Activated T-helper 1 cell treated with Interleukin-2 at 50 U/mL for 16 hours (primary cell): ENCODE results near the gene MMP15.
"Not testable (repeated sequence)": the region's sequence is repeated elsewhere in the genome, so short reads cannot be mapped to it uniquely, and the experiment has no call there.

Experiments
- DNase-seq: peaks from one replicate; pipeline ENCODE4 v3.0.0-alpha.2; 2020; ENCODE audit warnings: low read depth

Gene MMP15

DNA sequence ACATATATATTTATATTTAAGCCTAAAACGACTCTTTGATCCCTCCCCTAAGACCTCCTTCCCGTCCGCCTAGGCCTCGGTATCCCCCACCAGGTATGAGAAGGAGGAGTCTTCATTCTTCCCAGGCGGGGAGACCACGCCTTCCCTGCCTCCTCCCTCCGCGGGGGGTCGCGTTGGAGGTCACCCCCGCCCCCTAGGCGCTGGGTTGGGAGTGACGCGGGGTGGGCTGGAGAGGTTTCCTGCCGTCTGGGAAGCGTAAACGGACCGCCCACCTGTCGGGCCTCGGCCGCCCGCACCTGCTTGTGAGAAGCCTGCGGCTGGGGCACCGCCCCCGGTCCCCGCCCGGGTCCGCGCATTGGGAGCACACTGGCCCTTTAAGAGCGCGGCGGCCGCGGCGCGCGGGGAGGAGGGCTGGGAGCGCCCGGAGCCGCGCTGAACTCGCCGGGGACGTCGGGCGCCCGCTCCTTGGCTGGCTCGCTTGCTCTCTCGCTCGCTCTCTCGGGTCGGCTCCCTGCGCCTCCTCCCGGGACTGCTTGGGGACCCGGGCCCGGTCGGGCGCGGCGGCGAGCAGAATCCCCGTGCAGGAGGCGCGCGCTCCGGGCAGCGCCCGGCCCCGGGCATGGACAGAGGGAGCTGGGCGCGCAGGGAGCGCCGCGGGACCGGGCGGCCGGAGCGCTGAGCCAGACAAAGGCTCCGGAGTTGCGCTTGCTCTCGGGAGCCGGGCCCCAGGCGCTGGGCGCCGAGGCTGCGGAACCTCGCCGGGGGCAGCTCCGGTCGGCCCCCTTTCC, at the start of gene MMP15:
Gene MMP15 (plus strand): TSS at position 404 of the 788 bp plus-strand sequence. CDS start 597 bp downstream, outside the sequence.
- DNase-seq = peak; percentile 41

DNA sequence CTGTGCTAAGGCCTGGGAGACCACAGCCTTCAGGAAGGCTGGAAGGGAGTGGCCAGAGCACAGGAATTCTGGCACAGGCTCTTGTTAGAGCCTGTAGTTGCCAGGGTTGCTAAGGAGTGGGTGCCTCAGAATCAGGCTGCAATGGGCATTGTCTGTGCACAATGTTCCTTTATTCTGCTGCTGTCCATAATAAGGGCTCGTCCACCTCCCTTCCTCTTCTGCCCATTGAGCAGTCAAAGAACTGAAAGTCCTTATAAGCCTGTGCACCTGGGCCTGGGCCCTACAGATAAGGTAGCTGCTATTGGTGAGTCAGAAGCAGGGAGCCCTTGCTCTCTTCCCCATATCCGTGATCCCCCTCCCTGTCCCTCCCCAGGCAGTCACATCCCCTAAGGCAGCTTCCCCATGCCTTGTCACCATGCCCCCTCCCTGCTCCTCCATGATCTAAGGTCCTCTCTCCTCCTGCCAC, 49.2 kb upstream of the MMP15 start:
- DNase-seq = no peak

DNA sequence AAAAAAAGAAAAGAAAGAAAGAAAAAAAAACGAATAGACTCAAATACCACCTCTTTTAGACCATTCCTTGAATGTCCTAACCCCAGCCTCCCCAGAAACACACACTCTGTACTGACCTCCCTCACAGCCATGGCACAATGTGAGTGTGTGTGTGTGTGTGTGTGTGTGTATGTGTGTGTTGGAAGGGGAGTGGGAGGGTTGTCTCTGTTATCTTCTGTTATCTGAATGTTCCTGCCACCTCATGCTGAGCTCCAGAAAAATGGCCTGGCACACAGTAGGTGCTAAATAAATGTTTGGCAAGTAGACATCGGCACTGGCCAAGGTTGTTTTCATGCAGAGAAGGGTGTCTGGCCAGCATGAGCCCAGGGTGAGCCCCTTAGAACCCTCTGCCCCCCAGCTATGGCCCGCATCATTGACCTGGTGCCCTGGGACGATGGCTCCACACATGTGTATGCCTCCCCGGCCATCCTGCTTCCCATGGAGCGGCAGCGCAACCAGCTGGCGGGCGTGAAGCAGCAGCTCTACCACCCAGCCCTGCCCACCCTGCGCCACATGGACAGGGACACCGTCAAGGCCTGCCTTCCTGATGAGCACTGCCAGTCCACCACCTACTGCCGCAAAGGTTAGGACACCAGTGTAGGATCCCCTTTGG, 48.0 kb upstream of the MMP15 start:
- no peak for DNase-seq

DNA sequence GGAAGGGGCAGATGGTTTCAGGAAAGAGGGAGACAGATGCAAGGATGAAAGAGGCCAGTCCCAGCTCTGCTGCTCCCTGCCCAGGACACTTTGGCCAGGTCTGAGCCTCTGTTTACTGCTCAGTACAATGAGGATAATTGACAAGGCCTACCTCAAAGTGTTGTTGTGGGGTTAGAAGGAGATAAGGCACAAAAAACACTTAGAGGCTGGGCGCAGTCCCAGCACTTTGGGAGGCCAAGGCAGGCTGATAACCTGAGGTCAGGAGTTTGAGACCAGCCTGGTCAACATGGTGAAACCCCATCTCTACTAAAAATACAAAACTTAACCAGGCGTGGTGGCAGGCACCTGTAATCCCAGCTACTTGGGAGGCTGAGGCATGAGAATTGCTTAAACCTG, 47.5 kb upstream of the MMP15 start:
- not testable (repeated sequence) for DNase-seq

DNA sequence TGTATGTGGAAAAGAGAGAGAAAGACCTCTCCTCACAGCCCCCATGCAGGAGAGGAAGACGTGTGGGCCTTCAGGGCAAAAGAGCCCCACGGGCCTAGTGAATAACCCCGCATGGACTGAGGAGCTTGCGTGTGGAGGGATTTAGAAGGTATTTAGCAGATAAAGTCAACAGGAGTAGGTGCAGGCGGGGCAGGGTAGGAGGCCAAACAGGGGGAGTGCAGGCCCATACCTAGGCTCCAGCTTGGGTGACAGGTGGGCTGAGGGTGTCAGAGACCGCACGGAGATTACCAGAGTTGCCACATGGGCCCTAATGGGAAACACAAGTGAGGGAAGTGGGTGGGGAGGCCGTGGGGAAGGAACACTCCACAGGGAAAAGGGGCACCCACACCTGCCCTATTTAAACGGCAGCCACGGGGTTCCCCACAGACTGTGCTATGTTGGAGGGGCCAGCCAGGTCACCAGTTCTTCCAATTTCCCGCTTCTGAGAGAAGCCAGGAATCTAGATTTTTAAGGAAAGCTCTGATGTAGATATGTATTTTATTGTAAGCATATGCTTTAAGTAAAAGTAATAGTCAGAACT, 46.5 kb upstream of the MMP15 start:
- DNase-seq = no peak

DNA sequence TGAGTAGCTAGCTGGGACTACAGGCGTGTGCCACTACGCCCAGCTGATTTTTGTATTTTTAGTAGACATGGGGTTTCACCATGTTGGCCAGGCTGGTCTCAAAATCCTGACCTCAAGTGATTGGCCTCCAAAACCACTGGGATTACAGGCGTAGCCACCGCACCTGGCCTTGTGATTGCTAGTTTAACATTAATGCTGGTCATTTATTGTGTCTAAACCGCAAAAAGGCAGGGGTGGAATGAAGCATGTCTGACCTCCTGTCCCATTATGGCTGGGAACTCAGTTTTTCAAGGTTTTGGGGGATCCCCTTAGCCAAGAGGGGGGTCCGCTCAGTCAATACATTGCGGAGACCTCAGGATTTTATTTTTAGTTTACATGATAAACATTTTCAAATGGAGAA, 43.9 kb upstream of the MMP15 start:
- no peak for DNase-seq

DNA sequence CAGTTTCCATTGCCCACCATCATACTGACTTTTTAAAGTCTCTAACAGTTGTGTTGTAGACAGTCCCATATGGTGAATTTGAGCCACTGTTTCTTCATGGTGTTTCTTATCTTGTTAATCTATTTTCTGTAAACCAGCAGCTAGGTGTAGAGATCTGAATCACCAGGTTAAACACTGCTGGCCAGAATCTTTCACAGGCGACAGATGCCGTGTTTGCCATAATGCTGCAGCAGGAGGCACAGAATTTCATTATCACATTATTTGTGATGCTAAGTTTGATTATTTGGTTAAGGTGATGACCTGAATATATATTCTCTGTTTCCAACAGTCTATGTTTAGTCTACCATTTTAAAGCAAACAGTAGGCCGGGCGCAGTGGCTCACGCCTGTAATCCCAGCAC, 43.2 kb upstream of the MMP15 start:
- no peak for DNase-seq

DNA sequence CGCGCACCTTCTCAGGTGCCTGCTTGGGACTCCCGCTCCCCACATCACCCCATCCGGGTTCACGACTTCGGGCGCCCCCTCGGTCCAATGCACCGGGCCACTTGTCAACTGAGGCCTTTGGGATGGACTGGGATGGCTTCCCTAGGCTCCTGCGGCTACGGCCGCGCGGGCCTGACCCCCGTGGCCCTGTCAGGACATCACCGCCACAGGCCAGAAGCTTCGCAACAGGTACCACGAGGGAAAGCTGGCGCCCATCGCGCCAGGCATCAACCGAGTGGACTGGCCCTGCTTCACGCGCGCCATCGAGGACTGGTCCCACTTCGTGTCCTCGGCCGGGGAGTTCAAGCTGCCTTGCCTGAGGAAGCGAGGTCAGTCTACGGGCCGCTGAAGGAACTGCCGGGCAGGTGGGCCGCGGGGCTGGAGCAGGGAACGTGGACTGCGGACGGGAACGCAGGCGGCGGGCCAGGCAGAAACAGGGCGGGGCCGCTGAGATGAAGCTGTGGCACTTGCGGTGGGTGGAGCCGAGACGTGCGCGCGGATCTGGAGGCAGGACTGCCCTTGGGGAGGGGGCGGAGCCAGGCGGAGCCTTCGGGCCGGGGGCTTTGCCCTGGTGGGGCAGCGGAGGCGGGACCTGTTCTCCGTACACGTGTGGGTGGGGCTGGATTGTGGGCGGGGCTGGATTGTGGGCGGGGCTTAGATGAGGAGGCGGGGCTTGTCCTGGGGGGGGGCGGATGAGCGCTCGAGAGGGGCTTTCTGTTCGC, 40.9 kb upstream of the MMP15 start:
- DNase-seq = peak; percentile 87

DNA sequence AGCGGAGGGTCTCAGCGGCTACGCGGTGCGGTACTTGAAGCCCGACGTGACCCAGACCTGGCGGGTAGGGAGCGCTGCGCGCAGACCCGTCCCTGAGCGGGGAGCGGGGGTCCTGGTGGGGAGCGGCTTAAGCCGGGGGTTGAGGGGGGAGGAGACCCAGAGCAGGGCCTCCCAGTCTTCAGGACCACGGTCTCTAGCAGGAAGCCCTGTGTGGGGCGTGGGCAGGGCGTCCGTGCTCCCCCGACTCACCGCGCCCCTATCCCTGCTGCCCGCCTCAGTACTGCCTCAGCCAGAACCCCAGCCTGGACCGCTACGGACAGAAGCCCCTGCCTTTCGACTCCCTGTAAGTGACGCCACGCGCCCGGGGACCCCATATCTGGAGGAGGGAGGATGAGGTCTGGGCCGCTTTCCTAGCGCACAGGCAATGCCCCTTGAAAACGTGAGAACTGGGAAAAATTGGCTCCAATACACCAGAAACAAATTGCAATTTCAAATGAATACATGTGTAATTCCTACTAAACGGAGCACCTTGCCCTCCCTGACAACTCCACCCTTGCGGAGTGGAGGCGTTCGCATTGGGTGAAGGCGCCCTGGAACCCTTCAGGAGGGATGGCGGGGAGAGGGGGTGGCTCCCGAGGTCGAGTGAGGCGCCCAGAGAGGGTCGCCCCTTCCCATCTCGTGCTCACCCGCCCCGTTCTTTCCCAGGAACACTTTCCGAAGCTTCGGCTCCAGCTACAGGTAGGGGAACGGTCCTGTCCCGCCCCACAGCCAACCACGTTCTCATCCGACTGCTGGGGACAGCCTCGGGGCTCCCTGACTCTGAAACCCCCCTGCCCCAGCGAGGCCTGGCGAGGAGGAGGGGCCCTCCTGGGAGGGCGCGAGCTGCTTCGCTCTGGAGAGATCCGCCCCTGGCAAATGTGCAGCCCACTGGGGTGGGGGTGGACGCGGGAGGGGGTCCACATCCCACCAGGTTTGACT, 40.1 kb upstream of the MMP15 start:
- DNase-seq = no peak

DNA sequence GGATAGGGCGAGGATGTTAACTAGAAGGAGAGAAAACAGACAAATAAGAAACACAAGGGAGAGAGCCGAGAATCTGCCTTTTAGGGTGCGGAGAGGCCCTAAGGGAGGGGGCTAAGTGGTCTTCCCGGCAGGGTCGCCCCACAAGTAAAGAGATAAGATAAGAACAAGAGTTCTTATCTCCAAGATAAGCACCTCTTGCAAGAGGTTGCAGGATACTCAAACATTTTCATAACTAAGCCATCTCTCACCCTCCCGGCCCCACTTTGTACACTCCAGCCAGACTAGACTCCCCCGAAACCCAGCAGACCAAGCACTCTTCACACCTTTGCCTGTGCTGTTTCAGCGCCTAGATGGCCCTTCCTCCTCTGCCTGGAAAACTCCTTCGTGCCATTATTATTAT, 39.4 kb upstream of the MMP15 start:
- DNase-seq = no peak

DNA sequence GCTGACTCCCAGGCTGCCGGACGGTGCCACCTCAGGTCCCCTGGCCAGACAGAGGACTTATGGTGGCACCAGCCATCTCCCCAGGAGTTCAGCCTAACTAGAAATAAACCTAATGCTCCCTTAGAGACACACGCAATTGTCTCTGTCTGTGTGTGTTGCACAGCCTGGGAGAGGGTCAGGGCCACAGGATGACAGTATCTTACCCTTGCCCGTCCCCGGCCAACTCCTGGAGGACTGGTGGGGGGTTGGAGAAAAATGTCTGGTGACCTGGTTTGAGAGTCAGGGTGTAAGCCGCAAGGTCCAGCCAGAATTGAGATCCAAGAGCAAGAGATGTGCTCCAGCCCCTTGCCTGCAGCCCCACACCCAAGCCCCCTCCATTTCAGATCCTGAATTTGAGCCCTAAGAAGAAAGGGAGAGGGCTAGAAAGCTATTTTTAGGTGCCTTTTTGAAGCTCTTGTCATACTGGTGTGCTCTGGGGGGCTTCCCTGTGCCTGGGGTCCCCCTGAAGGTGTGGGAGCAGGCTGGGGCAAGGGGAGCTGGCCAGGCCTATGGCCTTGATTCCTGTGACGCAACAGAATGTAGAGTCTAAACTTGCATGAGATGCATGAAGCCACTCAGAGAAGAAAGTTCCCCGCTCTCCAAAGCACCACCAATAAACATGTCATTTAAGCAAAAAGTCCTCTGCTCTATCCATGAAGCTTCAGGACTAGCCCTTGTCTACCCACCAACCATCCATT, 37.9 kb upstream of the MMP15 start:
- no peak for DNase-seq

DNA sequence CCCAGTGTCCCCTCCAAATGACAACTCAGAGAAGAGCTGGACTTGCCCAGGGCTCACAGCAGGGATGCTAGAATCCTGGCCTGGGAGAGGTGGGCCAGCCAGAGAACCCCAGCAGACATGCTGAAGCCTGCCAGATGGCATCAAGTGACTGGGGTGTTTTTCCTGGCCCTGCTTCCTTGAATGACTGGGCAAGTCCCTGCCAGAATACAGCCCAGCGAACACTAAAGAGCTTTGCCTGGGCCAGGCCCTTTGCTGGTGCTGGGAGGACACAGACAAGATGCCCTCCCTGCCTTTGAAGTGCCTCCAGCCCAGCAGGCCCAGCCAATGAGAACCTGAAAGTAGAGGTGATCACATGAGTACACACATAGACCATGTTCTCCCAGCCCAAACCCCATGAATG, 36.6 kb upstream of the MMP15 start:
- no peak for DNase-seq

DNA sequence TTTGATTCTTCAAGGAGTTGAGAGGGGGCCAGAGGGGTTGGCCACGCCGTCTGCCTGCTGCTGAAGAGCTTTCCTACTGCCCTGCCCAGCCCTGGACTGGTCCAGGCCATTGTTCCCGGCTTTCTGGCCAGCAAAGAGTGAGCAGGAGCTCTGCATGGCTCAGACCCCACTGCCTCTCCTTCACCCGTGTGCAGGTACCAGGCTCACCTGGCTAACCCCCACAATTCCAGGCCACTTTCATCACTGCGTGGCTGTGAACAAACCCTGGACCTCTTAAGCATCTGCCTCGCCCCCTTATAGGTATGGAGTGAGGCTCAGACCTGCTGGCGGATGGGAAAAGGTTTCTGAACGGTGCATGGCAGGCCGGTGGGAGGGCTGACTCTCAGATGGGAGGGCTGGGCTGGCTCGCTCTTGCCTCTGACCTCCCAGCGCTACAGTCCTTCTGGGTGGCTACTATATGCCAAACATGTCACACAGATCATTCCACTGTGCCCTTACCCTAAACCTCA, 33.9 kb upstream of the MMP15 start:
- DNase-seq = no peak

DNA sequence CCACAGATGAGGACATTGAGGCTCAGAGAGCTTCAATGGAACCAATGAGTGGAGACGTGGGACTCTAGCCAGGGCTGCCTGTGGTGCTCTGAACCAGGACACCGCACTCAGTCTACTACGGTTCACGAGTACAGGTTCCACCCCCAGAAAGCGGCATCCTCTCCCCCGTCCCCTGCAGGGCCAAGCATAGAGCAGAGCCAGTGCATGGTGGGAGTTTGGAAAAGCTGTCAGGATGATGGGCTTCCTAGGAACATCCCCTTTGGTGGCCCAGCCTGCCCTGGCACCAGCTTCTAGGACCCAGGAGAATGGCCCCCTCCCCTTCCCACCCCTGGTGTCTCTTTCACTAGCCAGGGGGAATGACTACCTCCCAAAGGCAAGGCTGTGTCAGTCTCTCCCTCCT, 33.5 kb upstream of the MMP15 start:
- no peak for DNase-seq

DNA sequence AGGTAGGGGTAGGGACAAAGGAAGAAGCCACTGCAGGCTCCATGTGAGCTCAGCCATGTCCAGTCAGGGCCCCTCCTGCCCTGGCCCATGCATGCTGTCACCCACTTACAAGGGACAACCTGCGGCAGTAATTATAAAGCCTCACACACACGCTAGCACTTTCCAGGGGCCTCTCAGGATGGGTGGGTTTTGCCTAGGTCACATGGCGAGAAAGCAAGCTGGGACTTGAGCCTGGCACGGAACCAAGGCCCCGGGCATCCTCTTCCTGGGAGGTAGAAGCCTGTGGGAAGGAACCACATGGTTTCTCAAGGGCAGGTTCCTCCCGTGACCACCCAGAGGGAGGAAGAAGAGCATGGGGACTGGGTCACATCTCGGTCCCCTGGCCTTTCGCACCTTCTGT, 32.1 kb upstream of the MMP15 start:
- no peak for DNase-seq

DNA sequence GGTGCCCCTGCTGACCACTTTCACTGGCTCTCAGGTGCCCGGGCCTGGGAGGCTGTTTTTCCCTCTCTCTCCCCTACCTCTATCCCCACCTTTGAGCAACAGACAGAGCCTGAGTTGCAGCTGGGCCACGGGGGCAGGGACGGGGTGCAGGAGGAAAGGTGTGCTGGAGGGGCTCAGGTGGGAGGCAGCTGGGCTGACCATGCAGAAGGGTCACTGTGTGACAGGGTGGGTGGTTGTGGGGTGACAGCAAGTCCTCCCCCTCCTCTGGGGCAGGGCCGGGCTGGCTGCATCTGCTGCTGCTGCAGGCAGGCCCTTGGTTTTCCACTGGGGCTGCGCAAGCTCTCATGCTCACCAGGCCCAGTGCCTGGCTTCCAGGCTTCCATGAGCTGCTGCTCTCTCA, 31.7 kb upstream of the MMP15 start:
- no peak for DNase-seq

DNA sequence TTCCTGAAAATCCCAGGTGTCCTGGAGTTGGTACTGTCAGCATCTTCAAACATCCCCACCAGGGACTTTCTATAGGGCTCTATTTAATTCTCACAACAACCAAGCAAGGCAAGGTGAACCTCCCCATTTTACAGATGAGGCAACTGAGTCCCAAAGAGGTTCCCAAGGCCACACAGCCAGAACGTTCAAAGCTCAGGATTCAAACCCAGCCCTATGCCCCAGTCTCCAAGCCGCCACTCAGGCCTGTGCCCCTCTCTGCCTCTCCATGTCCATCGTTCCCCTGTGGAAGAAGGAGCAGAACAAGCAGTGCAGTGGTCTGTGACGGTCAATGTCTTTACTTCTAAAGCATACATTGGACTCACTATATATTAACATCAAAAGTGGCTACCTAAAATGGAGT, 31.2 kb upstream of the MMP15 start:
- DNase-seq = no peak

DNA sequence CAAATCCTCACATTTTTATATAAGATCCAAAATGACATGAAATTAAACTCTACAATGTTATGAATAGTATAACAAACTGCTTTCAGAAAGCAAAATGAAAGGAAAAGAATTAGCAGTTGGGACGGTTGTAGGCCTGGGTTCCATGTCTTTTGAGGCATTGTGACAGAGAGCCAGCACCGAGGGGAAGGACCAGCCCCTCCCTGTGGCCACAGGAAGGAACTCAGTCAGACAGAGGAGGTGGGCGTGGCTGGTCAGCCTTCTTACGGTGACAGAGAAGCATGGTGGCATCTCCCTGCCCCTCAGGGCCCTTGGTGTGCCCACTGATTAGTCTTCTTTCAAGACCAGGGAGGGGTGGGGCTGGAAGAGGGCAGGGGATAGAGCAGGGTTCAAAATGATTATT, 30.8 kb upstream of the MMP15 start:
- DNase-seq = no peak

DNA sequence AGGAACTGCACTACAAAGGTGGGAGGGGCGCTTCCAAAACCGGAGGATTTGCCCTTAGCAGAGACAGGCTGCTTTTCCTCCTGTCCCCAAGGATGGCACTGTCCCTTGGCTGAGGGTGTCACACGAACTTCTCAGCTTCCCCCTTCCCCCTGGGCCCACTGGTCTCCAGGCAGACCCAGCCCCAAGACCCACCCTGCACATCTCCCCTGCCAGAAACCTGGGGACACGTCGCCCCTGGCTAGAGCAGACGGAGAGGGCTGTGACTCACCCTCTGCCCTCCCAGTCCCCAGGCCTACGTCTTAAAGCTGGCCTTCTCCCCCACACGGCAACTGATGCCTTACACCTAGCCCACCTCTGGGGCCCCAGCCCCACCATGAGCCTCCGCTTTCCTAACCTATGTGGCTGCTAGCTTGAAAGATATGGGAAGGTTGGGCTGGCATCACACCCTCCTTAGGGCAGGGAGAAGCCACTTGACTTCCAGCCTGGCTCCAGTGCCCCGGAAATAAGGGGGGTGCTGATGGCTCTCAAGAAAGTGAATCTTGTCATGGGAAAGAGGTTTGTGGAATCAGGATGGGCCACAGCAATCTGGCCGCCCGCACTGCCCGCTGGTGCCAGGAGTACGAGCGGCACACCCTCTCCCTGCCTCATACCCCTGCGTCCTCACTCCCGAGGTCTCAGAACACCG, 29.7 kb upstream of the MMP15 start:
- DNase-seq = no peak
